HEK293T (cell line): ENCODE data around the gene SNTA1.
"Not testable (repeated sequence)": the region's sequence is repeated elsewhere in the genome, so short reads cannot be mapped to it uniquely, and the experiment has no call there.

Experiments used
- CTCF ChIA-PET: fragments of 350-600 bp; formaldehyde crosslinking; extraction: SDS; loops from one replicate; lab custom pipeline; 2021; ENCODE audit warnings: antibody characterized with exemption, inconsistent platforms; lab: Yijun Ruan, JAX
- POLR2A ChIA-PET: fragments of 350-600 bp; formaldehyde crosslinking; extraction: SDS; loops from one replicate; lab custom pipeline; 2020; ENCODE audit warnings: antibody characterized with exemption, inconsistent platforms; lab: Yijun Ruan, JAX
- DNase-seq: peaks from one replicate; pipeline ENCODE4 v3.0.0; 2012; ENCODE audit warnings: mixed read lengths; ENCODE audit errors: extremely low spot score
- ARNT ChIP-seq: fragments of 450-650 bp; IDR thresholded peaks from 2 replicates; pipeline ENCODE4 v1.6.1; 2017; ENCODE audit warnings: mild to moderate bottlenecking
- BHLHE40 ChIP-seq: fragments of 450-650 bp; IDR thresholded peaks from 2 replicates; pipeline ENCODE4 v1.6.1; 2016; ENCODE audit warnings: mild to moderate bottlenecking, moderate library complexity, borderline replicate concordance
- CTBP1 ChIP-seq: fragments of 450-650 bp; IDR thresholded peaks from 2 replicates; pipeline ENCODE4 v1.6.1; 2016; ENCODE audit warnings: borderline replicate concordance
- ELF4 ChIP-seq: fragments of 450-650 bp; IDR thresholded peaks from 2 replicates; pipeline ENCODE4 v1.6.1; 2017; ENCODE audit warnings: antibody characterized with exemption
- FOXA1 ChIP-seq: fragments of 450-650 bp; IDR thresholded peaks from 2 replicates; pipeline ENCODE4 v1.6.1; 2016; ENCODE audit warnings: mild to moderate bottlenecking
- FOXK2 ChIP-seq: fragments of 450-650 bp; IDR thresholded peaks from 2 replicates; pipeline ENCODE4 v1.6.1; 2016; ENCODE audit warnings: mild to moderate bottlenecking
- FOXM1 ChIP-seq: fragments of 450-650 bp; IDR thresholded peaks from 2 replicates; pipeline ENCODE4 v1.6.1; 2017; ENCODE audit warnings: mild to moderate bottlenecking, borderline replicate concordance
- HDGF ChIP-seq: fragments of 450-650 bp; IDR thresholded peaks from 2 replicates; pipeline ENCODE4 v1.6.1; 2017; ENCODE audit warnings: antibody characterized with exemption, borderline replicate concordance
- L3MBTL2 ChIP-seq: fragments of 450-650 bp; conservative IDR thresholded peaks from 2 replicates; pipeline ENCODE4 v1.6.1; 2016; ENCODE audit warnings: mild to moderate bottlenecking
- LEF1 ChIP-seq: fragments of 450-650 bp; IDR thresholded peaks from 2 replicates; pipeline ENCODE4 v1.6.1; 2017; ENCODE audit warnings: mild to moderate bottlenecking, borderline replicate concordance
- NFRKB ChIP-seq: fragments of 450-650 bp; IDR thresholded peaks from 2 replicates; pipeline ENCODE4 v1.6.1; 2016; ENCODE audit warnings: mild to moderate bottlenecking, moderate library complexity
- SP1 ChIP-seq: fragments of 450-650 bp; IDR thresholded peaks from 2 replicates; pipeline ENCODE4 v1.6.1; 2017
- SUZ12 ChIP-seq: fragments of 450-650 bp; IDR thresholded peaks from 2 replicates; pipeline ENCODE4 v1.6.1; 2016; ENCODE audit warnings: mild to moderate bottlenecking
- TARDBP ChIP-seq: fragments of 450-650 bp; IDR thresholded peaks from 2 replicates; pipeline ENCODE4 v1.6.1; 2016
- ZNF384 ChIP-seq: fragments of 450-650 bp; IDR thresholded peaks from 2 replicates; pipeline ENCODE4 v1.6.1; 2016
- TF ChIP-seq, protein P1 (sequence below): fragments of 450-650 bp; IDR thresholded peaks from 2 replicates; pipeline ENCODE4 v1.6.1; 2016

The SNTA1 gene

DNA sequence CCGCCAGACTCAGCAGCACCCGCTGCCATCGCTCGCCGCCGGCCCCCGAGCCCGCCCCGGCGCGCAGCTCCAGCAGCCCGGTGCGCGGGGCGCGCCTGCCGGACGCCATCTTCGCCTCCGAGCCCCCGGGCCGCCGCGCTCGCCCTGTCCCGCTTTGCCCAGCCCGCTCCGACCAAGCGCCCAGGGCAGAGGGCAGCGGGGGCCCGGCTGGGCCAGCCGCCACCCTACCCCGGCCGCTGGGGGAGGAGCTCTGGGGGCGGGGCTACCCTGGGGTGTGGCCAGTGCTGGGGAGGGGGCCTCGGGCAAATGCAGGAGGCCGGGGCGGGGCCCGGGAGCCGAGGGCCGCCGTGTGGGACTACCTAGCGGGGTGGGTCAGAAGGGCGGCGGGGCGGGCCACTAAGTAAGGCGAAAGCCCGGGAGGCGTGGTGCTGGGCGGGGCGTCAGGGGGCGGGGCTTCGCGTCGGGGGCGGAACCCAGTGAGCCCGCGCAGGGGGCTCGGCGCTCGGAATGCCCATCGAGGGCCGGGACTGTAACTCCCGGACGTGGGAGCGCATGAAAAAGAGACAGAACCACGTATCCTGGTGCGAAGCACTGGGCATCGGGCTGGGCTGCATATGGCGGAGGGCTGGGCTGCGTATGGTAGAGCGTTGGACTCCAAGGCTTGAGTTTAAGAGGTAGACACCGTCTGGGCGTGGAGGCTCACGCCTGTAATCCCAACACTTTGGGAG, at the start of gene SNTA1:
Gene SNTA1, minus strand, starts transcription at position 252 of the 728 bp plus-strand sequence. Its CDS starts 143 bp downstream, at position 109.
- DNase-seq, result peak; percentile 98
- no peak for TF ChIP-seq HDGF
- no peak for TF ChIP-seq ELF4
- TF ChIP-seq ZNF384, result no peak
- TF ChIP-seq L3MBTL2, result peak; percentile 85
- TF ChIP-seq SP1, result no peak
- no peak for TF ChIP-seq BHLHE40
- CTCF ChIA-PET, result interaction anchor here (0.7 kb wide), 1 partner anchor 9 kb away, joined by 6 read pairs; no protein-coding TSS in a partner anchor
- POLR2A ChIA-PET, result interaction anchor here (0.6 to 1.1 kb wide), 5 partner anchors 10 to 46 kb away, joined by 3 to 6 read pairs (median 3); partner anchors contain the start of genes CBFA2T2 and CDK5RAP1

DNA sequence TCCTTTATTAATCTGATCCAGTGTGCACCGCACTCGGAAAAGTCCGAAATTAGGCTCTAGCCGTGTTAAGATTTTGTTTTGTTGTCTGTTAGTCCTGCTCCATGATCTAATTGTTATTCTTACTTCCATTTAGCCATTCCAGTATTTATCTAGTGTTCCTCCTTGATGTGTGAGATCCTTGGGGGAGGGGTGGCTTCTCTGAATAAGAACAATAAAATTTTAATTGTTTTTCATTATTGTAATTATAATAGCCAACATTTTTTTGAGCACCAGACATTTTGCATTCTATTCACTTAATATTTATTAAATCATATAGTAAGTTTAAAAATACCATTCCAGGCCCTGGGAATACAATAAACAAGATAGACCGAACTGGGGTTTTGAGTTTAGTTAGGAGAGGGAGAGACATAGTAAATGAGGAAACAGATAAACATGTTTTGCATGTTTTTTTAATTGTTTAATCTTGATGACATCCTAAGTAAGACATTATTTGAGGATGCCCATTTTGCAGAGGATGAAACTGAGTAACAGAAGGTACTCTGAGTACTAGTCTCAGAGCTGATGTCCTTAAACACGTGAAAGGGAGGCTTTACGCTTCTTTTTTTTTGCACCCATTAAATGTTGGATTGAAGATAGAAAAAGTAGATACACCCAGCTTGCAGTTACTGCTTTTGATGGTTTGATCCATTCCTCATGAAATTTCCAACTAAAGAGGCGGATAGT, 47.5 kb upstream of the SNTA1 start:
- CTCF ChIA-PET, result interaction anchor here (0.6 kb wide), 1 partner anchor 39 kb away, joined by 3 read pairs; no protein-coding TSS in a partner anchor
- POLR2A ChIA-PET, result interaction anchor here (0.6 to 2.5 kb wide), 8 partner anchors 9 to 173 kb away, joined by 3 to 24 read pairs (median 7); no protein-coding TSS in a partner anchor
- DNase-seq, result no peak
- TF ChIP-seq FOXM1, result no peak

DNA sequence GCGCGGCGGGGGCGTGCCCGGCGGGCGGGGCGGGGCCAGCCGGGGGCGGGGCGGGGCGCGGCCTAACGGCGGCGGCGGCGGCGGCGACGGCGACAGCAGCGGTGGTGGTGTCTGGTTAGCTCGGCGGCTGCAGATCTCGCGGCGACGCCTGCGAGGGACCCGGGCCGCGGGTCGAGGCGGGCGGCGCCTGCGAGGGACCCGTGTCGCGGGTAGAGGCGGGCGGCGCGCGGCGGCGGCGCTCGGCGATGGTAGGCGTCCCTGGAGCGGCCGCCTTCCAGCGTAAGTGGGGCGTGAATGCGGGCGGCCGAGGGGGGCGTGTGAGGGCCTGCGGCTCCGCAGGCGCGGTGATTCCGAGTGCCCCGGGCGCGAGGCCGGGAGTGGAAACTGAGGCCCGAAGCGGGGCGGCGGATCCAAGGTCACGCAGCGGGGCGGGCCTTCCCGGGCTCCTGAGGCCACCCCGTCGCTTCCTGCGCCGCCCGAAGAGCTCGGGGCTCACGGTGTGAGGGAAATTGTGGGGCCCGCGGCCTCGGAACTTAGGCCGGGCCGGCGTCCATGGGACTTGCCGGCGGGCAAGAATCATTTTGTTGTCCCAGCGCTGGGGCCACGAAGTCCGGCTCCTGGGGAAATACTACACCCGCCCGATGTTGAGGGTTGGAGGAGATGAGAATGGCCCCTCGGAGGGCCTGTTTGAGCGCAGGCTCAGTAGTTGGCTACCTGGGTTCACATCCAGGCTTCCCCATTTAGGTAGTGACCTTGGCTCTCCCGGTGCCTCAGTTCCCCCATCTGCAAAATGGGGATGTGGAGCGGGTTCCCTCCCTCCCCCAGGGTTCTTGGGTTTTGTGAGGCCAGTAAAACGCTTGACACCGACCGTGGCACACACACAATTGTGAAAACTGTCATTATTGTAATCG, 46.7 kb upstream of the SNTA1 start, which contains the start of gene CBFA2T2:
Gene CBFA2T2, plus strand, starts transcription at position 74 of the 911 bp plus-strand sequence. Its CDS starts 172 bp downstream, at position 246.
- ChIA-PET POLR2A (interaction anchor here (0.6 to 2.5 kb wide), 27 partner anchors 9 to 476 kb away, joined by 3 to 24 read pairs (median 3); partner anchors contain the start of gene SNTA1), CTCF (interaction anchor here (0.7 to 1.0 kb wide), 3 partner anchors 11 to 25 kb away, joined by 3 read pairs; no protein-coding TSS in a partner anchor)
- no peak for DNase-seq
- TF ChIP-seq HDGF (no peak), ZNF384 (no peak), FOXA1 (no peak), SP1 (no peak), TARDBP (no peak), NFRKB (no peak), SUZ12 (no peak)
- TF ChIP-seq, protein P1, sequence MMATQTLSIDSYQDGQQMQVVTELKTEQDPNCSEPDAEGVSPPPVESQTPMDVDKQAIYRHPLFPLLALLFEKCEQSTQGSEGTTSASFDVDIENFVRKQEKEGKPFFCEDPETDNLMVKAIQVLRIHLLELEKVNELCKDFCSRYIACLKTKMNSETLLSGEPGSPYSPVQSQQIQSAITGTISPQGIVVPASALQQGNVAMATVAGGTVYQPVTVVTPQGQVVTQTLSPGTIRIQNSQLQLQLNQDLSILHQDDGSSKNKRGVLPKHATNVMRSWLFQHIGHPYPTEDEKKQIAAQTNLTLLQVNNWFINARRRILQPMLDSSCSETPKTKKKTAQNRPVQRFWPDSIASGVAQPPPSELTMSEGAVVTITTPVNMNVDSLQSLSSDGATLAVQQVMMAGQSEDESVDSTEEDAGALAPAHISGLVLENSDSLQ, result no peak

DNA sequence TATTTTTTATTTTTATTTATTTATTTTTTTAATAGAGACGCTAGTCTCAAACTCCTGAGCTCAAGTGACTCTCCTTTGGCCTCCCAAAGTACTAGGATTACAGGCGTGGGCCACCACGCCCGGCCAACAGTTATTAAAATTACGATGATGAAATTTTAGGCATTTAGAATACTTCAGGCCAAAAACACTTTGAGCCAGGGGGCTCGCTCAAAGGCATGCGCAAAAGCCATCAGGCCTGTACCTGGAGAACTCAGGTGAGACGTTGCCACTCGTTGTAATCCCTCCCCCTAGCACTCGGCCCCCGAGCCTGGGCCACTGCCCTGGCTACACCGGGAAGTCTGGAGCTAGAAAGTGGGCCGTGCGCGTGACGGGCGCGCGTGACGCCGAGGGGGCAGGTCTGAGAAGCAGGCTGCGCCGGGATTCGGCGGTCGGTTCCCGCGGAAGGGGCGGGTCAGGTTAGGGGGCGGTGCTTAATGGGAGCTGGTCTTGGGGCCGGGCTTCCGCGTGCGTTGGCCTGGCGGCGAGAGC, 46.0 kb upstream of the SNTA1 start:
- ChIA-PET CTCF (interaction anchor here (0.7 to 1.0 kb wide), 3 partner anchors 12 to 26 kb away, joined by 3 read pairs; no protein-coding TSS in a partner anchor), POLR2A (interaction anchor here (0.6 to 2.5 kb wide), 27 partner anchors 9 to 476 kb away, joined by 3 to 24 read pairs (median 3); partner anchors contain the start of gene SNTA1)
- peak; percentile 99 for DNase-seq
- TF ChIP-seq ARNT (no peak), FOXK2 (no peak), HDGF (no peak), ELF4 (peak; percentile 25; the same call in 1 of the 2 replicates), SP1 (no peak), L3MBTL2 (peak; percentile 65)
- TF ChIP-seq, protein P1, result peak; percentile 43; the same call in 1 of the 2 replicates

DNA sequence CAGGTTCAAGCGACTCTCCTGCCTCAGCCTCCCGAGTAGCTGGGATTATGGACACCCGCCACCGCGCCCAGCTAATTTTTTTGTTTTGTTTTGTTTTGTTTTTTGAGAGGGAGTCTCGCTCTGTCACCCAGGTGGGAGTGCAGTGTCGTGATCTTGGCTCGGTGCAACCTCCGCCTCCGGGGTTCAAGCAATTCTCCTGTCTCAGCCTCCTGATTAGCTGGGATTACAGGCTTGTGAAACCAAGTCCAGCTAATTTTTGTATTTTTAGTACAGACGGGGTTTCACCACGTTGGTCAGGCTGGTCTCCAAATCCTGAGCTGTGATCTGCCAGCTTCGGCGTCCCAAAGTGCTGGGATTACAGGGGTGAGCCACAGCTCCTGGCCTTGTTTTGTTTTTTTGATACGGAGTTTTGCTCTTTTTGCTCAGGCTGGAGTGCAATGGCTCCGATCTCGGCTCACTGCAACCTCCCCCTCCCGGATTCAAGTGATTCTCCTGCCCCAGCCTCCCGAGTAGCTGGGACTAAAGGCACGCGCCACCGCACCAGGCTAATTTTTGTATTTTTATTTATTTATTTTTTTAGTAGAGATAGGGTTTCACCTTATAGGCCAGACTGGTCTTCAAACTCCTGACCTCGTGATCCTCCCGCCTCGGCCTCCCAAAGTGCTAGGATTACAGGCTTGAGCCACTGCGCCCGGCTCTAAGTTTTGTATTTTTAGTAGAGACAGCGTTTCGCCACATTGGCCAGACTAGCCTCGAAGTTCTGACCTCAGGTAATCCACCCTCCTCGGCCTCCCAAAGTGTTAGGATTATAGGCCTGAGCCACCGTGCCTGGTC, 45.3 kb upstream of the SNTA1 start:
- CTCF ChIA-PET, result interaction anchor here (0.9 to 1.0 kb wide), 2 partner anchors 12 to 13 kb away, joined by 3 read pairs; no protein-coding TSS in a partner anchor
- POLR2A ChIA-PET, result interaction anchor here (0.8 to 2.5 kb wide), 11 partner anchors 10 to 183 kb away, joined by 3 to 24 read pairs (median 5); no protein-coding TSS in a partner anchor
- peak; percentile 69 for TF ChIP-seq L3MBTL2
- not testable (repeated sequence) for DNase-seq

DNA sequence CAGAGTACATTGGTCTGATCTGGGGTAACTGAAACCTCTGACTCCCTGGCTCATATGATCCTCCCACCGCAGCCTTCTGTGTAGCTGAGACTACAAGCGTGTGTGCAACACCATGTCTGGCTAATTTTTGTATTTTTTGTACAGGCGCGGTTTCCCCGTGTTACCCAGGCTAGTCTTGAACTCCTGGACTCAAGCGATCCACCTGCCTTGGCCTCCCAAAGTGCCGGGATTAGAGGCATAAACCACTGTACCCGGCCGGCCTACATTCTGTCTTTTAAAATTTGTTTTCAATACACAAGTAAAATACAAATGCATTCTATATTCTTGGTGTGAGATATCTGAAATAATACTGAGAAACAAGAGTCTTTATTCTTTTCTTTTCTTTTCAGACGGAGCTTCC, 44.6 kb upstream of the SNTA1 start:
- DNase-seq, result no peak
- ChIA-PET POLR2A (interaction anchor here (0.8 to 2.5 kb wide), 3 partner anchors 11 to 45 kb away, joined by 3 to 15 read pairs (median 8); no protein-coding TSS in a partner anchor), CTCF (no interaction called here)
- TF ChIP-seq BHLHE40, result no peak
- TF ChIP-seq HDGF, result no peak
- no peak for TF ChIP-seq ARNT
- TF ChIP-seq LEF1, result no peak
- no peak for TF ChIP-seq FOXA1
- no peak for TF ChIP-seq SUZ12
- no peak for TF ChIP-seq L3MBTL2
- TF ChIP-seq ZNF384, result no peak
- TF ChIP-seq NFRKB, result no peak
- TF ChIP-seq FOXM1, result no peak
- no peak for TF ChIP-seq CTBP1
- TF ChIP-seq SP1, result no peak
- no peak for TF ChIP-seq ELF4
- TF ChIP-seq, protein P1, result no peak
- no peak for TF ChIP-seq FOXK2
- no peak for TF ChIP-seq TARDBP

- POLR2A ChIA-PET, CTCF ChIA-PET: not testable (repeated sequence)
These were observed 39.6 kb upstream of the SNTA1 start for GRCh38 chr20:33483186-33483585.

More at GRCh38 chr20:33483186-33483585, 39.6 kb upstream of the SNTA1 start:
- not testable (repeated sequence) for DNase-seq
